Measurements from ENCODE around the gene PAOX. TPM values are rescaled to one million over a fixed set of nuclear protein-coding genes. Genes with fewer than 3 reads are reported as not detected.

The PAOX gene
- total and polyA plus RNA-seq, 2 experiments from 2014 or later = 14.8 to 20.1 TPM

DNA sequence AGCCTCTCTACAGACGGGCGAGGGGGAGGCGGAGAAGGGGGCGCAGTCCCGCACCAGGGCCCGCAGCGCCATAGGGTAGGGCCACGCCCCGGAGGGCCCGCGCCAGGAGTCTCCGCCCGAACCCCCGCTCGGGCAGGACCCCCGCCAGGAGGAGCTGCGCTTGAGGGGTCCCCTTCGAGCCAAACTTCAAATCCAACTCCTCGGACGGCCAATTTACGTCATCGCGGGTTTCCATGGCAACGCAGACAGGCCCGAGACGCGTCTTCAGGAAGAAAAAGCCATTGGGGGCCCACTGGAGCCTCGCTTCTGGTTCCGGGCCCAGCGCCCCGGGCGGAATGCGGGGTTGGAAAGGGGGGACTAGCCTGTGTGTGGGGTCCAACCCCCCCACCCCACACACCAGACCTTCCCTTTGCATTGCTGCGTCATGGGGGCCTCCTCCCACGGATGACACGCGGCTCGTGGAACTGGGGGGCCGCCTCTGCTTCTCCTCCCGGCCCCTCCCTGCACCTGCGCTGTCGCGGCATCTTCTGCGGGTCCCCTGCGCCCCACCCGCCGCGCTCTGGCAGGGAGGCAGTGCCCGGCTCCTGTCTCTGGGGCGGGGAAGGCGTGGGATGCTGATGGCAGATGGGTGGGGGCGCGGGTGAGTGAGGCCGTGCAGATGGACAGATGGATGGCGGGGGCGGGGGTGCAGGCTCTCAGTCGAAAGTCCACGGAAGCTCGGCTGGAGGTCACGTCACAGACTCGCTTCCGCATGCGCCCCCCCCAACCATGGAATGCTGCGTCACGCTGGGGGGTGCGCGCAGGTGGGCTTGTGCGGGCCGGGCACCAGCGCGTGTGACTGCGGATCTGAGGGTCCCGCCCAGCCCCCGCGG is 43.6 kb upstream of the PAOX start:
- Histone ChIP-seq H3K9me3 (ENCODE audit: low read depth) (no peaks in the 10 kb centered on the region), H3K27ac (no peak overlapping the region), H3K27me3 (peaks cover 68% of the 10 kb centered on the region), H3K4me3 (peak overlapping the region; percentile 13), H3K4me1 (ENCODE audit: low read depth) (peaks cover 3% of the 10 kb centered on the region), H3K36me3 (no peaks in the 10 kb centered on the region)
- DNase-seq (ENCODE audit: low read depth in 1 of 2, low spot score in 1 of 2) = peak in 1 of 2 donors; percentile 79
- TF ChIP-seq, protein P1, sequence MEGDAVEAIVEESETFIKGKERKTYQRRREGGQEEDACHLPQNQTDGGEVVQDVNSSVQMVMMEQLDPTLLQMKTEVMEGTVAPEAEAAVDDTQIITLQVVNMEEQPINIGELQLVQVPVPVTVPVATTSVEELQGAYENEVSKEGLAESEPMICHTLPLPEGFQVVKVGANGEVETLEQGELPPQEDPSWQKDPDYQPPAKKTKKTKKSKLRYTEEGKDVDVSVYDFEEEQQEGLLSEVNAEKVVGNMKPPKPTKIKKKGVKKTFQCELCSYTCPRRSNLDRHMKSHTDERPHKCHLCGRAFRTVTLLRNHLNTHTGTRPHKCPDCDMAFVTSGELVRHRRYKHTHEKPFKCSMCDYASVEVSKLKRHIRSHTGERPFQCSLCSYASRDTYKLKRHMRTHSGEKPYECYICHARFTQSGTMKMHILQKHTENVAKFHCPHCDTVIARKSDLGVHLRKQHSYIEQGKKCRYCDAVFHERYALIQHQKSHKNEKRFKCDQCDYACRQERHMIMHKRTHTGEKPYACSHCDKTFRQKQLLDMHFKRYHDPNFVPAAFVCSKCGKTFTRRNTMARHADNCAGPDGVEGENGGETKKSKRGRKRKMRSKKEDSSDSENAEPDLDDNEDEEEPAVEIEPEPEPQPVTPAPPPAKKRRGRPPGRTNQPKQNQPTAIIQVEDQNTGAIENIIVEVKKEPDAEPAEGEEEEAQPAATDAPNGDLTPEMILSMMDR (IDR thresholded peaks at IDR 0.05; ENCODE audit: low read depth, low read length) = no peak

DNA sequence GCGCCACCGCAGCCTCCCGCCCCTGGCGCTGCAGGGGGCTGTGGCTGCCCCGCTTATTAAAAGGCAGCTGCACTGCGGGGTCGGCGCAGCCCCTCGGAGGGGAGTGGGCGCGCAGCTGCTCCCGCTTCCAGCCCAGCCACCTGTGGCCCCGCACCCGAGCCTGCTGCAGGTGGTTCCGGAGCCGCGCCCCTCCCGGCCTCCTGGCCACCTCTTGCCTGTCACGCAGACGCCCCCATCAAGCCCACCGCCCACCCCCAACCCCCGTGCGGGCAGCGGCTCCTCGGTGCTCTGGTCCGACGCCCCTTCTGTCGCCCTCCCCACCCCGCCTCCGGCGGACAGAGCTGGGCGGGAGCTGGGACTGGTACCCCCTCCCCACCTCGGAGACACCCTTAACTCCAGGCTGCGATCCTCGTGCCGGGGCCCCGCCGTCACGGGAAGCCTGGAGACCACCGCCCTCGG is 42.9 kb upstream of the PAOX start:
- H3K27ac ChIP-seq = no peak overlapping the region
- H3K36me3 ChIP-seq = no peaks in the 10 kb centered on the region
- H3K27me3 ChIP-seq = peaks cover 63% of the 10 kb centered on the region
- peaks cover 3% of the 10 kb centered on the region for H3K4me1 ChIP-seq (ENCODE audit: low read depth)
- H3K9me3 ChIP-seq (ENCODE audit: low read depth) = no peaks in the 10 kb centered on the region
- TF ChIP-seq, protein P1 (IDR thresholded peaks at IDR 0.05; ENCODE audit: low read depth, low read length) = no peak
- no peak overlapping the region for H3K4me3 ChIP-seq
- no peak for DNase-seq (ENCODE audit: low read depth in 1 of 2, low spot score in 1 of 2)

DNA sequence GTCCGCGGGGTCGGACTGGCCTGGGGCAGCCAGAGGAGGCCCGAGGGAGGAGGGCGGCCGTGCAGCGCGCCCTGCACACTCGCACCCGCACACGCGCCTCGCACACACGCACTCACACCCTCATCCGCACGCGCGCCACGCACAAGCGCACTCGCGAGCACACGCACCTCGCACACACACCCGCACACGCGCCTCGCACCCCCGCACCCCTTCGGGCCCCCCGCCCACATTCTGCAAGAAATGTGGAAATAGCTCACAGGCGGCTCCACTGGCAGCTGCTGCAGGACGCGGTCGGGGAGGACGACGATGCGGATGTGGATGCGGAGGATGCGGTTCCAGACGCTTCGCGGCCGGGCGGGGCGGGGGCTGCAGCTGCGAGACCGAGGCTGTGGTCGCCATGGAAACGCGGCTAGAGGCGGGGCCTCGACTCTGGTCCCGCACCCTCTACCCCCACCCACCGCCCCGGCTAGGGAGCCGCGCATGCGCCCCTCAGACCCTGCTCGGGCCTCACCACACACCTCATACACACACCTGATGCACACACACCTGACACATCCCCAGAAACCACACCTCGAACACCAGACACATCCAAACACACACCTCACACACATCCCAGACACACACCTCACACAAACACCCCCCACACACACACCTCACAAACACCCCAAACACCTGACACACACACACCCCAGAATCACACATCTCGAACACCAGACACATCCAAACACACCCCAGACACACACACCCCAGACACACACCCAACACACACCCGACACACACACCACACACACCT is 42.3 kb upstream of the PAOX start, which contains the start of gene CALY:
CALY (minus strand) TSS at position 320 of the 793 bp plus-strand sequence. CDS start 7,907 bp downstream, outside the sequence.
- H3K36me3 ChIP-seq = no peaks in the 10 kb centered on the region
- no peak within 1 kb of the TSS for H3K4me3 ChIP-seq
- H3K27me3 ChIP-seq = peaks cover 56% of the 10 kb centered on the region
- peaks cover 3% of the 10 kb centered on the region for H3K4me1 ChIP-seq (ENCODE audit: low read depth)
- H3K9me3 ChIP-seq (ENCODE audit: low read depth) = no peaks in the 10 kb centered on the region
- H3K27ac ChIP-seq = no peak within 1 kb of the TSS
- DNase-seq (ENCODE audit: low read depth in 1 of 2, low spot score in 1 of 2) = peak in 1 of 2 donors; percentile 23
- TF ChIP-seq, protein P1 (IDR thresholded peaks at IDR 0.05; ENCODE audit: low read depth, low read length) = no peak

DNA sequence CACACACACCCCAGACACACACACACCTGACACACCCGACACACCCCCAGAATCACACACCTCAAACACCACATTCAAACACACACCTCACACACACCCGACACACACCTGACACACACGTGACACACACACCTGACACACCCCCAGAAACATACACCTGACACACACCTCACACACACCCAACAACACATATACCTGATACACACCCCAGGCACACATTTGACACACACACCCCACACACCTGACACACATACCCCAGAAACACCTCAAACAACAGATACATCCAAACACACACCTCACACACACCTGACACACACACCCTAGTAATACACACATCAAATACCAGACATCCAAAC is 41.7 kb upstream of the PAOX start:
- TF ChIP-seq, protein P1 (IDR thresholded peaks at IDR 0.05; ENCODE audit: low read depth, low read length) = no peak
- Histone ChIP-seq H3K9me3 (ENCODE audit: low read depth) (no peaks in the 10 kb centered on the region), H3K27ac (no peak overlapping the region), H3K27me3 (peaks cover 51% of the 10 kb centered on the region), H3K4me3 (no peak overlapping the region), H3K4me1 (ENCODE audit: low read depth) (peaks cover 3% of the 10 kb centered on the region), H3K36me3 (no peaks in the 10 kb centered on the region)
- DNase-seq (ENCODE audit: low read depth in 1 of 2, low spot score in 1 of 2) = no peak

All from cardiac muscle cell (in vitro differentiated cells and primary cell).